ENCODE data around the gene HOMER1.

Gene HOMER1

DNA sequence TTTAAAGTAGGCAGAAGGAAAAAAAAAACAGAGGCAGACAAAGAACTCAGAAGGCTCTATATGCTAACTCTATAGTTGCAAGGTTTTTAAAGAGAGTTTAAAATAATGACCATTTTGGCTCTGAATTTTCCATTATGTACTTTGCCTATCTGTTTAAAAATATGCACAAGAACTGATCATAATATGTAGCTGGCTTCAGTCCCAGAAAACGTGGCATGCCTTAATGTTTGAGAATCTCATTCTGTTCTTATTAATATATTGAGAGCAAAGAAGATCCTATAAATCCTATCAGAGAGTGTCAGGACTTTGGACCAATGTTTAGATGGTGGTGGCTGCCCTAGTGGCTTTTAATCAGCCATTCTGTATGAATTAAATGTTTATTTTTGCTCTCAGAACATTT is 156.5 kb downstream of the HOMER1 start:
- Histone ChIP-seq H3K4me3 (no peak overlapping the region), H3K36me3 (0 out of 22 replicates have a peak, but pooled peaks cover 0 to 3% (median 0%) of the 10 kb centered on the region in 11 experiments), H3K4me2 (no peak overlapping the region), H3K9ac (no peak overlapping the region), H4K20me1 (no peaks in the 10 kb centered on the region), H3K27me3 (no peaks in the 10 kb centered on the region), H3K27ac (no peak overlapping the region), H3K9me3 (replicated peaks in 1 of 11) (peaks cover 8 to 16% (median 12%) of the 10 kb centered on the region in 11 experiments; a peak in 21 of 22 replicates), H3K4me1 (no peaks in the 10 kb centered on the region)
- no peak for TF ChIP-seq Cebpa-rat (IDR thresholded peaks at IDR 0.05)

GRCh38 chr5:79349881-79350280 is 164.1 kb downstream of the HOMER1 start:
- no peak overlapping the region for H3K4me3 ChIP-seq
- TF ChIP-seq Cebpa-rat (IDR thresholded peaks at IDR 0.05), result no peak
- no peak overlapping the region for H3K4me2 ChIP-seq
- peaks cover 0 to 7% (median 0%) of the 10 kb centered on the region in 10 experiments; a peak in 3 of 20 replicates for H3K4me1 ChIP-seq
- H3K27ac ChIP-seq, result no peak overlapping the region
- H3K9ac ChIP-seq, result no peak overlapping the region
- H3K27me3 ChIP-seq, result no peaks in the 10 kb centered on the region
- 0 out of 22 replicates have a peak, but pooled peaks cover 0 to 3% (median 0%) of the 10 kb centered on the region in 11 experiments for H3K36me3 ChIP-seq
- H4K20me1 ChIP-seq, result no peaks in the 10 kb centered on the region
- H3K9me3 ChIP-seq (replicated peaks in 1 of 11), result peaks cover 11 to 17% (median 13%) of the 10 kb centered on the region in 11 experiments; a peak in 21 of 22 replicates

DNA sequence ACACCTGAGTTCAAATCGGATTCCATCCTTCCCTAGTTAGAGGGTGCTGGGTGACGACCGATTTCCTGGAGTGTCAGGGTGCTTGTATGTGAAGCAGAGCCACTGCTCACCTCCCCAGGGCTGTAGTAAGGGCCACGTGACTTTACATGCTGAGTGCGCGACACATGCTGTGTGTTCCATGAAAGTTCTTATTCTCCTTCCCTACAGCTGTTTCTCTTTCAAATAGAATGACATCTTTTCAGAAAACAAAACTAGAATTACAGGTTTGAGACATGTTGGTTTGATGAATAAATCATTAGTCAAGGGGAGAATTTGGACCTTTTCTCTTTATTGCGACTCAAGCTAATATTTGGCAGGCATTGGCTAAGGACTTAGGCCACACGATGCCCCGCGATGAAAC is 164.9 kb downstream of the HOMER1 start:
- no peak overlapping the region for H3K27ac ChIP-seq
- H4K20me1 ChIP-seq, result no peaks in the 10 kb centered on the region
- peaks cover 11 to 17% (median 13%) of the 10 kb centered on the region in 11 experiments; a peak in 21 of 22 replicates for H3K9me3 ChIP-seq (replicated peaks in 1 of 11)
- H3K4me3 ChIP-seq, result no peak overlapping the region
- no peak overlapping the region for H3K9ac ChIP-seq
- 0 out of 22 replicates have a peak, but pooled peaks cover 0 to 3% (median 0%) of the 10 kb centered on the region in 11 experiments for H3K36me3 ChIP-seq
- H3K4me2 ChIP-seq, result no peak overlapping the region
- no peak for TF ChIP-seq Cebpa-rat (IDR thresholded peaks at IDR 0.05)
- no peaks in the 10 kb centered on the region for H3K27me3 ChIP-seq
- H3K4me1 ChIP-seq, result peaks cover 0 to 7% (median 0%) of the 10 kb centered on the region in 10 experiments; a peak in 3 of 20 replicates

- Histone ChIP-seq H3K36me3 (no peaks in the 10 kb centered on the region), H3K9ac (no peak overlapping the region), H3K4me1 (peaks cover 0 to 7% (median 0%) of the 10 kb centered on the region in 10 experiments; a peak in 3 of 20 replicates), H3K27ac (no peak overlapping the region), H3K4me3 (no peak overlapping the region), H3K9me3 (replicated peaks in 1 of 11) (no peaks in the 10 kb centered on the region), H4K20me1 (no peaks in the 10 kb centered on the region), H3K4me2 (0 out of 22 replicates have a peak overlapping the region, but pooled peaks of 2 of the 11 experiments have one; percentile 19 to 20), H3K27me3 (no peaks in the 10 kb centered on the region)
- no peak for TF ChIP-seq Cebpa-rat (IDR thresholded peaks at IDR 0.05)
Observed at GRCh38 chr5:79346420-79346824, 167.5 kb downstream of the HOMER1 start.

GRCh38 chr5:79333852-79334557 is 179.9 kb downstream of the HOMER1 start:
- H4K20me1 ChIP-seq, result no peaks in the 10 kb centered on the region
- no peaks in the 10 kb centered on the region for H3K27me3 ChIP-seq
- peaks cover 0 to 14% (median 0%) of the 10 kb centered on the region in 11 experiments; a peak in 3 of 22 replicates for H3K9me3 ChIP-seq (replicated peaks in 1 of 11)
- H3K27ac ChIP-seq, result no peak overlapping the region
- no peaks in the 10 kb centered on the region for H3K36me3 ChIP-seq
- no peak for TF ChIP-seq Cebpa-rat (IDR thresholded peaks at IDR 0.05)
- no peak overlapping the region for H3K4me2 ChIP-seq
- H3K9ac ChIP-seq, result no peak overlapping the region
- H3K4me3 ChIP-seq, result no peak overlapping the region
- H3K4me1 ChIP-seq, result no peaks in the 10 kb centered on the region

GRCh38 chr5:79330071-79330470 is 183.9 kb downstream of the HOMER1 start:
- Histone ChIP-seq H3K4me2 (no peak overlapping the region; a peak in 1 of 22 replicates), H3K9ac (no peak overlapping the region), H3K4me1 (no peaks in the 10 kb centered on the region), H3K27ac (no peak overlapping the region), H3K36me3 (no peaks in the 10 kb centered on the region), H3K4me3 (no peak overlapping the region), H4K20me1 (no peaks in the 10 kb centered on the region), H3K27me3 (no peaks in the 10 kb centered on the region), H3K9me3 (replicated peaks in 1 of 11) (0 out of 22 replicates have a peak, but pooled peaks cover 0 to 8% (median 0%) of the 10 kb centered on the region in 11 experiments)
- no peak for TF ChIP-seq Cebpa-rat (IDR thresholded peaks at IDR 0.05)

GRCh38 chr5:79329453-79329852 is 184.5 kb downstream of the HOMER1 start:
- no peaks in the 10 kb centered on the region for H3K27me3 ChIP-seq
- H3K4me1 ChIP-seq, result no peaks in the 10 kb centered on the region
- no peak overlapping the region for H3K27ac ChIP-seq
- H3K4me2 ChIP-seq, result no peak overlapping the region
- H3K9ac ChIP-seq, result no peak overlapping the region
- 0 out of 22 replicates have a peak, but pooled peaks cover 0 to 8% (median 0%) of the 10 kb centered on the region in 11 experiments for H3K9me3 ChIP-seq (replicated peaks in 1 of 11)
- no peaks in the 10 kb centered on the region for H3K36me3 ChIP-seq
- no peak for TF ChIP-seq Cebpa-rat (IDR thresholded peaks at IDR 0.05)
- H4K20me1 ChIP-seq, result no peaks in the 10 kb centered on the region
- H3K4me3 ChIP-seq, result no peak overlapping the region

Data from BLaER1 treated with 17β-estradiol and CSF1 and Interleukin-3, amounts not matched to agents 10 nM and 100 nM (cell line).